Activated CD4-positive, alpha-beta T cell treated with anti-CD3 and anti-CD28 coated beads, Interleukin-10, Interleukin-2, amounts not matched to agents 100 ng/mL and 50 ng/mL, durations not matched to agents 16 hours and 8 hours (primary cell): ENCODE data around the gene AATF.
"Not testable (repeated sequence)": the region's sequence is repeated elsewhere in the genome, so short reads cannot be mapped to it uniquely, and the experiment has no call there.

Source experiments
- DNase-seq: peaks from one replicate; pipeline ENCODE4 v3.0.0-alpha.2; 2020

AATF gene

GRCh38 chr17:37052450-37052849, 103.7 kb downstream of the AATF start:
- DNase-seq, result no peak

GRCh38 chr17:37054894-37055293, 106.1 kb downstream of the AATF start:
- DNase-seq, result no peak

- no peak for DNase-seq
Observed at GRCh38 chr17:37056622-37057021, 107.9 kb downstream of the AATF start.

DNA sequence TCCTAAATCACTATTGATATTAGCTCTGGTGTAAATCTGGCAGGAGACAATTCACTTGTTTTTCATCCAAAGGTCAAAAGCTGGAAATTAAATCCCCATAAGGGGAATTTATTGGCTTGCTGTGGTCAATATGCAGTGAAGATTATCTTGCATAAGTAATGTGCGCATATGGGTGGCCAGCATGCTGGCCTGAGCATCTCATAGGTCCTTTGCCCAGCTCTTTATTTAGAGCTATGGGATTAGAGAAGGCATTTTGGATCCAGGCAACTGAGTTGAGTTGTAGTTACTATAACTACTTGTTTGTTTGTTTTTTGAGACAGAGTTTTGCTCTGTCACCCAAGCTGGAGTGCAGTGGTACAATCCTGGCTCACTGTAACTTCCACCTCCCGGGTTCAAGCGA, 110.7 kb downstream of the AATF start:
- no peak for DNase-seq

GRCh38 chr17:37060094-37060493, 111.3 kb downstream of the AATF start:
- no peak for DNase-seq

GRCh38 chr17:37060928-37061327, 112.2 kb downstream of the AATF start:
- DNase-seq, result no peak

- DNase-seq, result no peak
Observed at GRCh38 chr17:37062021-37062420, 113.3 kb downstream of the AATF start.

GRCh38 chr17:37064206-37064605, 115.5 kb downstream of the AATF start:
- DNase-seq, result no peak

- DNase-seq, result no peak
Observed at GRCh38 chr17:37064956-37065355, 116.2 kb downstream of the AATF start.

DNA sequence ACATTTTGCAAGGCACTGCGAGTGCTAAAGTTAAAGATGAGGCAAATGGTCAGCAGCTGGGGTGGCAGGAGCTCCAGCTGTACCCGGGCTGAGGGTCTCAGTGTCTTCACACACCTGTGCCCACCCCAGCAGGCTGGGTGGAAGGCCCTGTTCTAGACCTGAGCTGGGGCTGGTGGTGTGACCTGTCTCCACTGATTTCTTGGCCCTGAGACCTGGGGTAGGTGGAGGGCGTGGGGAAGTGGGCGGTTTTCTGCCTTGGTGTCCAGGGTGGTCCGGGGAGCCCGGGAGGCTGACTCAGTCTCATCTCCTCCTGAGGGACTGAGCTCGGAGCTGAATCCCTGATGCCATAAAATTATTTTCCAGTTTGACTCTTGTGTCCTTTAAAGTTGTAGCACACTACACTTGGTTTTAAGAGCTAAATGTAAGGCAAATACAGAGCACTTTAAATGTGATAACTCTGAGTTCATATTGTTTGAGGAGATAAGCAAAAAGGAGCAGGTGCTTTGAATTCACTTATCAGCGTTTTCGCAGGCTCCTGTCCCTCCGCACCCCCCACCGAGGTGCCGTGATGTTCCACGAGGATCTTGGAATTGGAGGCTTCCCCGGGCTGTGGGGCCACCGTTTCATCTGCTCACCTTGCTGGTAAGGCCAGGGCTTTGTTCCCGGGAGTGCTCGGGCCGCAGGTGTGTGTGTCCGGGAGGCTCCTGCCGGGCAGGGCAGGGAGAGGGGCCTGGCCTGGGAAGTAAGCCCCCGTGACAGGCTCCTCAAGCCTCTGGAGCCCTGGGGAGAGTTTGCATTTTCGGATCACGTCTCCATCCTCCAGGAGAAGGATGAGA, 117.0 kb downstream of the AATF start:
- no peak for DNase-seq

- DNase-seq, result no peak
Observed at GRCh38 chr17:37066322-37067255, 117.8 kb downstream of the AATF start.

- no peak for DNase-seq
Observed at GRCh38 chr17:37067555-37068111, 118.9 kb downstream of the AATF start.

DNA sequence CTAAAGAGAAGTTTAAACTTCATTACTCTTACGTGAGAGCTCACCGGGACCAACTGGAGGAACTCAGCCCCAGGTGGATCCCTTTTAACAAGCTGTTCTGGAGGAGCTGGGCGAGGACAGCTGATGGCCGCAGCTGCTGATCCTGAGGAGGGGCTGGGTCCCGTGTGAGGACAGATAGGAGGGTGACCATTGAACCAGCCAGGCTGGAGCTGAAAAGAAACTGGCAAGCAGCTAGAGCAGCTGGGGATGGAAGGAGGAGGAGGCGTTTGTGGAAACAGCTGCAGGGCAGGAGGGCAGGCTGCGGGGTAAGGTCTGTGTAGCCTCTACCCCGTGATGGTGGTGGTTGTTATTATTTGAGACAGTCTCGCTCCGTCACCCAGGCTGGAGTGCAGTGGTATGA, 119.5 kb downstream of the AATF start:
- no peak for DNase-seq

DNA sequence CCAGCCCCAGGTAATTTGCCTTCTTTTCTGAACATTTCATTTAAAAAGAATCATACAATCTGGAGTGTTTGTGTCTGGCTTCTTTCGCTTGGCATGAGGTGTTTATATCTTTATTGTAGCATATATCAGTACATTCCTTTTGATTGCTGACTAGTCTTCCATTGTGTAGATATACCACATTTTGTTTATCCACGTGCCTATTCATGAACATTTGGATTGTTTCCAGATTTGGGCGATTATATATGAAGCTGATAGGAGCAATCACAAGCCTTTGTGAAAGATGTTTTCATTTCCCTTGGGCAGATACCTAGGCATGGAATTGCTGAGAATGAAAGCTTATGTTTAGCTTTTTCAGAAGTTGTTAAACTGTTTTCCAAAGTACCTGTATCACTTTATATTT, 120.3 kb downstream of the AATF start:
- DNase-seq, result no peak

- not testable (repeated sequence) for DNase-seq
Observed at GRCh38 chr17:37073464-37073863, 124.7 kb downstream of the AATF start.

DNA sequence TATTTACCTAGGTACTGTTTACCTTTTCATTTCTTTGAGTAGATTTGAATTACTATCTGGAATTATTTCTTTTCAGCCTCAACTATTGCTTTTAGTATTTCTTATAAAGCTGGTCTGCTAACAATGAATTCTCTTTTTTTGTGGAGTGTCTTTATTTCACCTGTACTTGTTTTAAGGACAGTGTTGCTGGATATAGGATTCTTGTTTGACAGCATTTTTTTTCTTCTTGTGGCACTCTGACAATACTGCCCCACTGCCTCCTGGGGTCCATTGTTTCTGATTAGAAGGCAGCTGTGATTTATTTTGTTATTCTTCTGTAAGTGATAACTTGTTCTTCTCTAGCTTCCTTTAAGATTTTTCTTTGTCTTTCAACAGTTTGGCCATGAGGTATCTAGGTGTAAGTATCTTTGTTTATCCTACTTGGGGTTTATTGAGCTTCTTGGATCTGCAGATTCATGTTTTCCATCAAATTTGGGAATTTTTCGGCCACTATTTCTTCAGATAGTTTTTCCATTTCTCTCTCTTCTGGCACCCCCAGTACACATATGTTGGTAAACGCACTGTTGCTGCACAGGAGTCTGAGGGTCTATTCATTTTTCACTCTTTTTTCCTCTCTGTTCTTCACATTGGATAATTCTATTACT, 130.4 kb downstream of the AATF start:
- no peak for DNase-seq

- DNase-seq, result no peak
Observed at GRCh38 chr17:37079735-37080134, 131.0 kb downstream of the AATF start.

- no peak for DNase-seq
Observed at GRCh38 chr17:37081287-37081686, 132.5 kb downstream of the AATF start.

DNA sequence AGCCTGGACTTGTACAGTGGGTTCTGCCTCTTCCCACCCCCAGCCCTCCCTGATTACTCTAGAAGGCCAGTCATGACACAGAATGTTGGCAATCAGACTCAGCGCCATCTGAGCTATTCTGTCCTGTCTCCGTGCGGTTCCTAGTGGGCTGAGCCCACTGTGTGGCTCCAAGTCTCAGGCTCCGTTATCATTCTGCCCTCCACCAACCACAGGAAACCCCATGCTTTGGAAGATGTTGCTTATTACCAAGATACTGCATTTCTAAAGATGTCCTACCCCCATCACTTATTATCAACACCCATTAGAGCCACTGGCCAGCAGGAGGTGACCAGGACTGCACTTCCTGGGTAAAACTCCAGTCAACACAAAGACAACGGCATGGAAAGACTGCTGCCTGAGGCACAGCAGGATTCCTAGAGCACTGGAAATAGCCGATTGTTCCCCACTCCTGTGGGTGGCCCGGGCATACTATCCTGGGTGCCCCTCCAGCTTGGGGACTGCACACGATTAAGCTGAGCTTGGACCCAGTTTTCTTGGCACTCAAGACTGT, 133.6 kb downstream of the AATF start:
- DNase-seq, result no peak

DNA sequence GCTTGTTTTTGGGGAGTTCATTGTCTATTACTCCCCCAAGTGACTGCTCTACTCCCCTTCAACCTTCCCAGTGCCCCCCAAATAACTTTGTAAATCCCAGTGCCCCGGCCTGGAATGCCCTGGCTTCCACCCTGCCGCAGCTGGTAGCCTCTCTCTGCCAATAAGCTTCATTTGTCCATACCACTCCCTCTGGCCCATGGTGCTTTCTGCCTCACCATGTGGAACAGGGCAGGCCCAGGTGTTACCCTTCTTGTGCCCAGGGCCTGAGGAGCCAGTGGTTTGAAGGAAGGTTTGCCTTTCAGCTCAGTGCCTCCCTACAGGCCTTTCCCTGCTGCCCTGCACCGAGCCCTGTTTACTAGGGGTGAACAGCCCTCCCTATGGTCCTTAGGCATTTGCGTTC, 134.2 kb downstream of the AATF start:
- no peak for DNase-seq

GRCh38 chr17:37083456-37083855, 134.7 kb downstream of the AATF start:
- no peak for DNase-seq

- DNase-seq, result no peak
Observed at GRCh38 chr17:37084372-37084771, 135.6 kb downstream of the AATF start.

GRCh38 chr17:37086334-37086733, 137.6 kb downstream of the AATF start:
- no peak for DNase-seq
